GM21360 (cell line): ENCODE results near the gene CYTH3.

Experiments
- ATAC-seq: cut with Tn5 transposase; IDR thresholded peaks from one replicate; pipeline ENCODE4 v1.9.1; 2021; ENCODE audit warnings: mild to moderate bottlenecking, moderate library complexity; ENCODE audit not compliant: unreplicated experiment

CYTH3 gene

DNA sequence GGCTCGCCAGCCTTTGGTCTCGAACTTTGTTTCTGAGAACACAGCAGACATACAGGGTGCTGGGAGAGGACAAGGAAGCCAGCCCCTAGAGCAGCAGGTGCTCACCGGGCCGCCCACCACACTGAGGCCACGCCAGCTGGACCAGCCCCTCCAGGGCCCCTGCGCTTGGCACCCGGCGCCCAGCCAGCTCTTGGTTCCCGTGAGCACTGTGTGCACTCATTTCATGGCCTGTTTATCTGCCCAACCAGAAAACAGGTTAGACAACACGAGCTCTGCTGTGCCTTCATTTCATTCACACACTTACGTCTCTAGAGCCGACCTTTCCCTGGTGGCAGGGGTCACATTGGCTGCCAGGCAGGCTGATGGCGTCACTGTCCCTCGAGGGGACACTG, 104.0 kb downstream of the CYTH3 start:
- no peak for ATAC-seq

DNA sequence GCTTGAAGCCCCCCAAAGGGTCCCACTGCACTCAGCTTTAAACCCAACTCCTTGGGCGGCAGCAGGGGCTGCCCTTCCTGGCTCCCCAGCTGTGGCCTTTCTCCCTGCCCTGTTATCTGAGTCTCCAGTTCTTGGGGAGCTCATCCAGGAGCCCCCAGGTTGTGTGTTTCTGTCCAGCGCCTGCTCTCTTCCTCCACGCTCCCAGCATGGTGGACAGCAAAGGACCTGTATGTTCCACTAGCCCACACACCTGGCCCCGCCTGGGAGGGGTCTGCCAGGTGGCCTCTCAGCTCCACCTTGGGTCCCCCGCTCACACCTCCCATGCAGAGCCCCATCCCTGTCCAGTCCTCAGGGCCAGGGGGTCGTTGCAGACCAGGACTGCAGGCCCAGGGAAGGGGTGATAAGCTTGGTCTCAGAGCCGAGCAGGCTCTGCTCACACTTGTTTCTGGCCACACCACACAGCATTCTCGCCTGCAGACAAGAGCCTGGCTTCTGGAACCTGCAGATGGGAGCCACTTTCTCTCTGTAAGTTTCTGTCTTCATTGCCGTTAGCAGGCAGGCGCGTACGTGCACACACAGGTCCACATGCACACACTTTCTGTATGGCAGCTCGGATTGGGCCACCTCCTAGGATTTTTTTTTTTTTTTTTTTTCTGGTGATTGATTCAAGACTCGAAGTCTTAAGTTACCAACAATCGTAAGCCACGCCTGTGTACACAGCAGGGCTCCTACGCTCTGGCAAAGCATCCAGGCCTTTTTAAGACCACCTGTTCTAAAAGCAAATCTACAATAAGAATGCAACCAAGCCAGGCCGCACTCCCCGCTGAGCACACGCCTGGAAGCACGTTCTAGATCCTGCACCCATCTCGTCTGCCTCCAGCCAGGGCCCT, 104.6 kb downstream of the CYTH3 start:
- ATAC-seq = no peak

DNA sequence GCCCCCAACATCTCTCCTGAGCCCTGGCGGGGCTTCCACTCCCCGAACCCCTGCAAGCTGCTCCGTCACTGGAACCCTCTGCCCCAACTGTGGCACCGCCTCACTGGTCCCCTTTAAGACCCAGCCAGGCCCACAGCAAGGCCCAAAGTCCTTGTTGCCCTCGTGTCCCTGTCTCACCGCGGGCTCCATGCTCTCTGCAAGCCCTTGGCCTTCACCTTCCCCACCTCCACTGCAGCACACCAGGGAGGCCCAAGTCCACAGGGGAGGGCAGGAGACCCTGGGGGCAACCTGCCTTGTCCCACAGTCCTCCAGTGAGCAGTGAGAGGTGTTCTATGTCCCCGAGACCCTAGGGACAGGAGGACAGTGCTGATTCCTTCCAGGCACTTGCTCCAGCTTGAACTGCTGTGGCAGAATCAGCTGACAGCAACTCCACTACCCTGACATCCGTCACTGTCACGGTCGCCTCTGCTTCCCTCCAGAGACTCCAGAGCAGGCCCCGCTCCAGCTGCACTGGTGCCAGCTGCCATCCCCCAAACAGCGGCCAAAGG, 105.3 kb downstream of the CYTH3 start:
- ATAC-seq = no peak

DNA sequence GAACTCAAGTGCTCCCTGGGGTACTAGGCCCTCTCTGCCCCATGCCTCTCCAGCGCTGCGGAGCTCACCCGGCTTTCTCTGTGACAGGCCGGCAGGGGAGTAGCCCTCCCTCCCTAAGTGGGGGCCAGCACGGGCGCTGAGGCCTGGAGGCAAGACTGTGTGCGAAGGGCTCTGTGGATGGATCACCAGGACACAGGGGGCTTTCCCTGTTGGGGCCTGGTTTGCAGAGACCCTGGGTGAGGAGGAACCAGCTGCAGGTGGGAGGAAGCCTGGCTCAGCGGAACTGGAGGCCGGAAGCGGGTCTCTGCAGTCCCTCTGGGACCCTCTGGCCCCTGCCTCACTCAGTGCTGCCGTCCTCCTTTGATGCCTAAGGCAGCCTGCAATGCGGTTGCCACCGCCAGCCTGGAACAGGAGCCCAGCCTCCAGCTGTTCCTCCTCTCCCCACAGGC, 106.0 kb downstream of the CYTH3 start:
- no peak for ATAC-seq

DNA sequence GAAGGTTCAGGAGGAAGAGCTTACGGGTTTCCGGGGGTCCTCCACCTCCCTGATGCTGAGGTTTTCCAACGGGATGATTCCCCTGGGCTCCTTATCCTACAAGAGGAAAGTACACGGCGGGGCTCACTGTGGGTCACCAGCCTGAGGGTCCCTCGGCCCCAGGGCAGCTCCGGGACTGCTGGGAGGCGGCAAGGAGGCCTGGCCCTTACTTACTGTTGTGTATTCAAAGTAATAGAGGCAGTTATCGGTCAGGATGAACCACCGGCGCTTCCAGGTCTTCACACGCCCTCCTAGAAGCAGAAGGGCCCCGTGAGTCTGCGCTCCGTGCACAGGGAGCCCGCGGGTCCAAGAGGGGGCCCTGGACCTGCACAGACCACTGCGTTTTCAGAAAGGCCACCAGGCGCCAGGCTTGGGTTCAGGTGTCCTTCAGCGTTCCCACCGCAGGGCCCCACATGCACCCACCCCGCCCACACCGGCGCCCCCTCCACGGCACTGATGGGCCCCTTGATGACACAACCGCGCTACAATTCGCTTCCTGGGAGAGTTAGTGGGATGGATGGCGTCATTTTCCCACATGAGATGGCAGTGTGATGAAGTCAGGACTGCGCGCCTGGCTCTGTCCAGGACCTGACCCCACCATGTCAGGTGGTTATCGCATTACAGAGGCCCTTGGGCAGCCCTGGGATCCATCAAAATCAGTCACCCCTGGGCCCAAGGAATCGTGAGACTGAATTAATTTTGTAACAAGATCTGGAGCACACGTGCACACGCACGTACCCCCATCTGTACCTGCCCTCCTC, 106.7 kb downstream of the CYTH3 start:
- no peak for ATAC-seq

DNA sequence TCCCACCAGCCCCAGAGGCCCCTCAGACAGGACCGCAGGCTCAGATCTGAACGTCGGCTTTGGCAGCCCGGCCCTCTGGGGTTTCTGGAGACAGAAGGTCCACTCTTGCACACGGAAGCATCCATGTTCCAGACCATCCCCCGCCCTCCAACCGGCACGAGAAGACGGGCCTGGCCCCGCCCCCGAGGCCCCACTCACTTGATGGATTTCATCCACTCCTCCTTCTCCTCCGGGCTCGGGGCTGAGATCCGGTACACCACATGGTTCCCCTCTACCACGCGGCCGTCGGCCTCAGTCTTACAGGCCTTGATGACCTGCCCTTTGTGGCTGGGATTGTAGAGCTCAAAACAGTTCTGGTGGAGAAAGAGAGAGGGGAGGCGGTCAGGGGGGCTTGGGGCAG, 107.3 kb downstream of the CYTH3 start:
- ATAC-seq = no peak

DNA sequence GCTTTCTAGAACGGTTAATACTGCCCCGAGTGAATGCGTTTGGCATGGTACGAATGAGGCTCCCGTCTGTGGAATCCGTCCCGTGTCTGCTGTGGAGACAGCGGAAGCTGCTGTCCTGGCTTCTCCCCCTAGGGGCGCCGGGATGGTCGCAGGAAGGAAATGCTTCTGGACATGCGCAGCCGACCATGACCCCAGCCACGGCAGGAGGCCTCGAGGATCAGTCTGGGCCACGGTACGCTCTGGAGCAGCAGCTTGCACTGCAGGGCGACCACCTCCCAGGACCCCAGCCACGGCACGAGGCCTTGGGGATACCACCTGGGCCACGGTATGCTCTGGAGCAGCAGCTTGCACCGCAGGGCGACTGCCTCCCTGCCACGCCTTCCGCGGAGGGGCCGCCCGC, 107.9 kb downstream of the CYTH3 start:
- no peak for ATAC-seq

DNA sequence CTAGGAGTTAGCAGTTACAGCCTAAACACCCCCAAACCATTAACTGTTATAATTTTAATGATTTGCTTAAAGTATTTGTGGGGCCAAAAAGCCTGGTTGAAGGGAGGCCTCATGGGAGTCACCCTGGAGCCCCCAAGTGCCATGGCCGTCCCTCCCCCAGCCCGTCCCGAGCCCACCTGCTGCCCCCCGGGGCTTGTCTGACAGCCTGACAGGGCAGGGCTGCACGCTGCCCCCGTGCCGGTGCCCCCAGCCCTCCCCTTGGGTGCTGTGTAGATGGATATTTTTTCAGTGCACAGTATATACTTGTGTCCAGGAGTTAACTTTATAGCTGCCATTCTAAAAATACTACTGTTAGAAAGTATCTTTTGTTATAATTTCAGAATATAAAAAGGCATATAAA, 108.4 kb downstream of the CYTH3 start:
- ATAC-seq = no peak

DNA sequence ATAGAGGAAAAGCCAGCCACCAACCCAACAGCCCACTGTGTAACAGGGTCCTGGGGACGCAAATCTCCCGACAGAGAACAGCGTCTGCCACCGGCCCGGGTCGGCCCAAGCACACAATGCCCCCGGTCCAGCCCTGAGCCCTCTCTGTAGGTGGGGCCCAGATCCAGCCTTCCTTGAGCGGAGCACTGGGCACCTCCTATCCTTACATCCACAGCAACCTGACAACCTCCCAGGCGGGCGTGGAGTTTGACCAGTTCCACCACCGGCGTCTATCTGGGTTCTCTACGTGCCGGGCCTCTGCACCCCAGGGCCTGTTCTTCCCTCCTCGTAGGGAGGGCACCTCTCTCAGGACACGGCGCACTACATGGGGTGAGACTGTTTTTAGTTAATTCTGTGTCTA, 109.0 kb downstream of the CYTH3 start:
- no peak for ATAC-seq

DNA sequence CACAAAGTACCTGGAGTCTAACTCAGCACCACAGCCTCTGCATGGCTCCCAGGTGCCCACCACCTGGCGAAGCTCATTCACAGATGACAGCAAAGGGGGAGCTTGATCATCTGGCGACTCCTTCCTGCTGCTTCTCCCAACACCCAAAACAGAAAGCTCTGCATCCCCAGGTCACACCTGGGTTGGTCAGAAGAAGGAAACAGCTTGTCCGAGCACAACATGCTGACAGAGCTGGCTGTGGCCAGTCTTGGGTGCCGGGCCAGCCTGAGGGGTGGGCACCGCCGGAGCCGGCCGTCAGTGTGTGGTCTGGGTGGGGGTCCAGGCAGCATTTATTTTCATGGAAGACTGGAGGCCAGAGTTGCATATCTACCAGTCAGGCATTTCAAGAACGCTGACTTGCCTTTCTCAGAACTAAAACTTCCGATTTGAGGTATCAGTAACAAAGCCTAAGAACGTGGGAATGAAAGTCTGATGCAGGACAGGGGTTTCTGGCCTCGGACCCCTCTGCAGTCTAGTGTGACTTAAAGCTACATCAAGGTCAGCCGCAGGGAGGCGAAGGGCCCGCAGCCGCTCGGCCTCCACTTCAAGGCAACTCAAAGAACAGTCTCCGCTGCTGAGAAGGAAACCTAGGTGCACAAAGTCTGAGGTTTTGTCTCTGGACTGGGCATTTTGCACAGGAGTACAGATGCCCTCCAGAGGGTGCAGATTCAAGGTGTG, 109.6 kb downstream of the CYTH3 start:
- ATAC-seq = no peak

DNA sequence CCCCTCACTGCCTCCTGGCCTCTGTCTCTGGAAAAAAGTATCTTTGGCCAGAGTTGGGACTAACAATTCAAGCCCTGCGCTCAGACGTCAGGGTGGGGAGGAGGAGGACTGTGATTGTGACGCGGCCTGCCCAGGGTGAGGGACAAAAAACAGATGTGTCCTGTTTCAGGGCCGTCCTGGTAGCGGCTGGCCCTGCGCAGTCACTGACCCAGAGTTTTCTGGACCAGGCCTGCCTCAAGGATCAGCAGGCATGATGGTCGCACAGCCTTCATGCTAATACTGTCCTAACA, 110.1 kb downstream of the CYTH3 start:
- no peak for ATAC-seq

DNA sequence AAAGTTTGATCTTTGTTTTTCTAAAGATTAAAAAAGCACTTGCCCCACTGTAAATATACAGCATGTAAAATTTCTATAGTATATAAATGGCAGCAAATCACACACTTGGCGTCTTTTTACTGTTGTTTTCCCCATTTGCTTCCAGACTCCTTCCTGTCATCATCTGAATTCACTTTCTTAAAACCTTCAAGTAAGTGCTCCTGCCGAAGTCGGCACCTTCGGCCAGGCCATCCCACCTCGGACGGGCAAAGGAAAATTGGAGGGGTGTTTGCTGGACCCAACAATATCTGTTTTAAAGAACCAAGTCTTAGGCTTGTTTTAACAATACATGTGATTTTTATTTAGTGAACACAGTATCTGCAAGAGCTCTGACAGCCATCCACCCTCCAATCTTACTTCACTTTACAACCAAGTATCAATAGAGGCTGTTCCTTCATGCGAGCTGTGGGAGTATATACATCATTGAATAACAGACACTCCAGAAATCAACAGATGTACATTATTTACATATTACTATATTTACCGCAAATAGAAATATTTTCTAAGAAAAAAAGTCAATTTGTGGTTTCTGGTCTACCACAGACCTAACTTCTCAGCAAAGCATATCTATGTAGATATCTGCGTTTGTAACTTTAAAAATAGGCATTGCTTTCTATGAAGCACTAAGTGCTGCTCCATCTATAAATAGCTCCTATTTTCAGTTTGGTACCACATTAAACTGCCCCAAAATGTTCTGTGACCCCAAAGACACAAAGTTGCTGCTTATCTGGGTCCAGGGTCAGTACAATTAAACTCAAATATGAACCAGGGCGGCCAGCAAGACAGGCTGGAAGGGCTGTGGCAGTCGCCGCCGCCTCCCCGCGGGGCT, 110.7 kb downstream of the CYTH3 start:
- ATAC-seq = no peak

DNA sequence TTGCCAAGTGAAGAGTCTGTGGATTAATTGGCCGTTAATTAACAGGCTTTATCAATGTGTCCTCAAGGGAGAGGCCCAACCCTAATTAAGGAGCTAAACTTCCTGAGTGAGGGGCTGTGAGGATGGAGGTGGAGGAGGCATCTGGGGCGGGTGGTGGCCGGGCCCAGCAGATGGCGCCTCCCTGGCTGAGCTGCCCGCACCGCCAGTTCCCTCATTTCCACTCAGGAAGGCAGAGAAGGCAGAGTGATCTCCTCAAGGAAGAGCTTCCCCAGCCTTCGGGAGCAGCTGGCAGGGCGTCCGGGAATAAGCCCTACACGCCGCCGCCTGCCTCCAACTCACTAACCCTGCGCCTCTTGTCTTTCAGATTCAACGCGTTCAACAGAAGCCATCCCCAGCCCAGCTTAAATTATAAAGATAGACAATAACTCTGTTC, 112.2 kb downstream of the CYTH3 start:
- no peak for ATAC-seq

DNA sequence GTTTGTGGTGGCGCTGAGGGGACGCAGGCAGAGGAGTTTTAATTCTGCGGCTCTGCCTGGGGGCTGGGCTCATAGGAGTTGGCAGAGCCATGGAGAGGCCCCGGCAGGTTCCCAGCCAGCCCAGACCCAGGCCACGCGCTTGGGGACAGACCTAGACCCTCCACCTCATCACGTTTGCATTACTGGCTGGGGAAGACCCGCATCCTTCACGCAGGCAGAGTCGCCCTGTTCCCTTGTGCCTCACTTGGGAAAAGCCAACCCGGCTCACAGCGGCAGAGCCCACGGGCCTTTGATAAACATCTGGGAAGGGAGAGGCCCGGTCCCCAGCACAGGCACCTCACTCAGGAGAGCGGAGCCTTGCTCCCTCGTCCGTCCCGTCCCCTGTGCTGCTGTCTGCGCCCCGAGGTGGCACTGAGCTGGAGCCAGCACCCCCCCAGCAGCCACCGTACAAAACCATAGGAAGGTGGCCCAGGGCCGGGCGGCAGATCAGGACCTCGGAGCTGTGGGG, 112.8 kb downstream of the CYTH3 start:
- ATAC-seq = no peak

DNA sequence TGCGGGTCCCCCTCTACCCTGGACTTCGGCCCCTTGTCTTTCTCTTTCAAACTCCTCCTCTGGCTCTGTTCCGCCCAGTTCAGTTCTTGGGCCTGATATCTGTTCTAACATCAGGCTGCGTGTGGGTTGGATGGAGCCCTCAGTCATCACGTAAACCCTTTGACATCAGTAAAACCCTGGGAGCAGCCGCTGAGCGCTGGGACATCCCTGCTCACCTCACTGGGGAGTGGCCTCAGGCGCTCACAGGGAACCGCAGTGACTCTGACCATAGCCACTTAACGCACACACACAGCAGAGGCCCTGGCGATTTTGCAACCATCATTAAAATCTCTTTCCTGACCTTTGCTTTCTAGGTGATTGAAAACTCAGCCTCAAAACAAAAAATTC, 113.3 kb downstream of the CYTH3 start:
- ATAC-seq = no peak

DNA sequence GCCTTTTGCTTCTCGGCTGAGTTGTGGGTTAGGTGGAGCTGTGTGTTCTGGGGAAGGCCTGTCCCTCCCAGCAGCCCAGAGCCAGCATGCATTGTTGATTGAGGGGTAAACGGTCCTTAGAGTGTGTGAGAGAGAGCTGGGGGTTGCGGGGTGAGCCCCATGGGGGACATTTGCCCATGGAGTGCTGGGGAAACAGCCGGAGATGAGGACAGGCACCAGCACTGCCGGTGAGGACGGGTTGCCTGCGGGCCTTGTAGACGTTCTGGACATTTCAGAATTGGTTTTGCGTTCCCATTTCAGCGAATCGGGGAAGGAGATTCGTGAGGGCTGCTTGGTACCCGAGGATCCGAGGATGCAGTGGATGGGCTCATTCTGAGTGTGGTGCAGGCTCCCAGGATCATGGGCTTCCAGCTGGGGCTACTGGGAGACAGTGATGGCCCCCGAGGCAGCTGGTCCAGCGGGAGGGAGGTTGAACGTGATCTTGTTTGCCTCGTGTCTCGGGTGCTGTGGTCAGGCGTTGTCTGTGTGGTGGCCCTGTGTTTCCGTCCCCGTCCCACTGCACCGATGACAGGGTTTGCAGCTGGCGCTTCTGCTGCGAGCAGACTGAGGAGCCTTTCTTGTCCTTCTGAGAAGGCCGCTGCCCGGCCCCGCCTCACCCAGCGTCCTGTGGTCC, 113.9 kb downstream of the CYTH3 start:
- ATAC-seq = no peak

DNA sequence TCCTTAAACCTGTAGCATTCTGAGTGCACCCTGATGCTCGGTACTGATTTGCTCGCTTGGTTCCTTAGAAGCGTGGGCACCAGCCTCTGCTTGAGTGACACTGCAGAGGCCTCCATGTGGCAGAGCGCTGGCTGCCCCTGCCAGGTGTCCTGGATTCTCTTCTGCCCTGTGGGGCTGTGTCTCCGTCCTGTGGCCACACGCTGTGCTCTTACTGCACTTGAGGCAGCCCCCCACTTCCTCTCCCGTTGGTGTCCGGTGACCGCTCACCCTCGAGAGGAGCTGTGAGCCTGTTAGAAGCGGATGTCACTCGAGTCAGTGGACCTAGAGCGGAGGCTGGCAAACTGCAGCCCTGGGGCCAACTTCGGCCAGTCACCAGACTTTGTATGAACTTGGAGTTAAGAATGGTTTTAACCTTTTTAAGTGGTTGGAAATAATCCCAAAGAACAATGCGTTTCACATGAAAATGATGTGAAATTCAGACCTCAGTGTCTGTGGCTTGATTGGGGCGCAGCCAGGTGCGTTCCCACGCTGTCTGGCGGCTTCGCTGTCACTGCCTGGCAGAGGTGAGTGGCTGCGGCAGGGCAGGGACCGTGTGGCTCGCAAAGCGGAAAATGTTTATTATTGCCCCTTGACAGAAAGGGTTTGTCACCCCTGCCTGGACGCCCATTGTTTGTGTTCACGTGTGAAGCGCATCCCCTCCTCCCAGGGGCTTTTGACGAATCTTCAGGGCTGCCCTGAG, 114.6 kb downstream of the CYTH3 start:
- no peak for ATAC-seq

DNA sequence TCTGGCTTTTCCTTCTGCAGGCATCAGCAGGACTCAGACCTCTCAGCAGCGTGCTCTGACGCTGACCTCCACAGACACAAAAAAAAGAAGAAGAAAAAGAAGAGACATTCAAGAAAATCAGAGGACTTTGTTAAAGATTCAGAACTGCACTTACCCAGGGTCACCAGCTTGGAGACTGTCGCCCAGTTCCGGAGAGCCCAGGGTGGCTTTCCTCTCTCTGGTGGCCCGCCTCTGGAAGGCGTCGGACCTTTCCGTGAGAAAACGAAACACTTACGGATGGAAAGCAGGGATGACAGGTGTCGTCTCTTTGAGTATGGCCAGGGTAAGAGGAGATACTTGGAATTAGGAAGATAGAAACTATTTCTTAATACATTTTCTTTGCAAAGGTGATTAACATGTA, 115.7 kb downstream of the CYTH3 start:
- ATAC-seq = no peak

DNA sequence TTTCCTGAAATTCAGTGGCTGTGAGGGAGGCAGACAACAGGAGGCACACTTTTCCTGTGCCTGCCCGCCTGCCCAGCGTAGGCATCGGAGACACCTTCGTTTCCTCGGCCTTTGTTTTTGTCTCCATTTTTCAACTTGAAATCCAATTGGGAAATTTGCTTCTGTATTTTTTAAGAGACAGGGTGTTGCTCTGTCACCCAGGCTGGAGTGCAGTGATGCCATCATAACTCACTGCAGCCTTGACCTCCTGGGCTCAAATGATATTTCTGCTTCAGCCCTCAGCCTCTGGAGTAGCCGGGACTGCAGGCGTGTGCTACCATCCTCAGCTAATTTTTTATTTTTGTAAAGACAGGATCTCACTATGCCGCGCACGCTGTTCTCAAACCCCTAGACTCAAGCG, 116.8 kb downstream of the CYTH3 start:
- no peak for ATAC-seq
